ENCODE results near the gene SPATS2. TPM values are rescaled to one million over a fixed set of nuclear protein-coding genes. Genes with fewer than 3 reads are reported as not detected.
A peak's percentile ranks its signal among the peaks of the same experiment; 100 is the strongest.

The SPATS2 gene
- total and polyA plus RNA-seq, 5 donors from 2014 or later, result 2.4 to 5.5 (median 4.2) TPM

DNA sequence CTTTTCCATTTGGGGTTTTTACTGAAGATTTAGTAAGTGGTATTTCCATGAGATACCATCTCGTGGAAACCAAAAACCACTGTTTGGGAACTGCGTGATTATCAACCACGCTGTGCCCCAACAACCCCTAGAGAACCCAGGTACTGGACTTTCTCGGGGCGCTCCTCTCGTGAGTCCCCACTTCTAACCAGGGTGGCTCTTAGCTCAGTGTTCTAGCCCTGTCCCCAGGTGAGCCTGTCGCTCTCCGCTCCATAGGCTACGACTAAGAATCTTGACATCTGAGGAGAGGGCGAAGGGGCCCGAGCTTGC is 200.0 kb downstream of the SPATS2 start:
- ATAC-seq (ENCODE audit: low read depth in 2 of 2) (peak; percentile 3 to 7), DNase-seq (no peak)
- H3K4me3 ChIP-seq (ENCODE audit: low read depth, low read length), result peak overlapping the region; percentile 96
- H3K27ac ChIP-seq (ENCODE audit: insufficient read depth, low read length, poor library complexity, severe bottlenecking), result peak overlapping the region; percentile 93
- Mint-ChIP-seq H3K9me3 (no peaks in the 10 kb centered on the region), H3K27ac (peak overlapping the region; percentile 97 to 99 (median 99)), H3K27me3 (no peaks in the 10 kb centered on the region), H3K4me3 (peak overlapping the region; percentile 97 to 100 (median 98)), H3K4me1 (peaks cover 11 to 73% (median 40%) of the 10 kb centered on the region in 4 donors), H3K36me3 (peaks cover 20% of the 10 kb centered on the region)
- H3K36me3 ChIP-seq (ENCODE audit: control insufficient read depth, insufficient read depth, low read length), result peaks cover 23% of the 10 kb centered on the region
- H3K9me3 ChIP-seq (ENCODE audit: control insufficient read depth in 2 of 2, low read length in 2 of 2), result no peaks in the 10 kb centered on the region
- H3K4me1 ChIP-seq (ENCODE audit: control insufficient read depth, insufficient read depth, low read length, poor library complexity, severe bottlenecking), result peaks cover 60% of the 10 kb centered on the region
- no peaks in the 10 kb centered on the region for H3K27me3 ChIP-seq (ENCODE audit: control insufficient read depth, insufficient read depth, low read length)

- DNase-seq (peak; percentile 86 to 96 (median 93)), ATAC-seq (ENCODE audit: low read depth in 2 of 2) (peak; percentile 86 to 87)
- Mint-ChIP-seq H3K27me3 (no peaks in the 10 kb centered on the region), H3K9me3 (no peaks in the 10 kb centered on the region), H3K36me3 (peaks cover 14% of the 10 kb centered on the region), H3K4me1 (peaks cover 11 to 72% (median 39%) of the 10 kb centered on the region in 4 donors), H3K4me3 (peak within 1 kb of the TSS; percentile 97 to 100 (median 98)), H3K27ac (peak within 1 kb of the TSS; percentile 97 to 99 (median 99))
- Histone ChIP-seq H3K9me3 (ENCODE audit: control insufficient read depth in 2 of 2, low read length in 2 of 2) (no peaks in the 10 kb centered on the region), H3K4me1 (ENCODE audit: control insufficient read depth, insufficient read depth, low read length, poor library complexity, severe bottlenecking) (peaks cover 60% of the 10 kb centered on the region), H3K27ac (ENCODE audit: insufficient read depth, low read length, poor library complexity, severe bottlenecking) (peak within 1 kb of the TSS; percentile 93), H3K4me3 (ENCODE audit: low read depth, low read length) (peak within 1 kb of the TSS; percentile 96), H3K36me3 (ENCODE audit: control insufficient read depth, insufficient read depth, low read length) (peaks cover 17% of the 10 kb centered on the region), H3K27me3 (ENCODE audit: control insufficient read depth, insufficient read depth, low read length) (no peaks in the 10 kb centered on the region)
Measured at GRCh38 chr12:49567611-49568441, 200.6 kb downstream of the SPATS2 start, which contains the start of gene MCRS1. Gene MCRS1 (minus strand): TSS chr12:49568142. CDS start chr12:49566731, 1,411 bp downstream.

DNA sequence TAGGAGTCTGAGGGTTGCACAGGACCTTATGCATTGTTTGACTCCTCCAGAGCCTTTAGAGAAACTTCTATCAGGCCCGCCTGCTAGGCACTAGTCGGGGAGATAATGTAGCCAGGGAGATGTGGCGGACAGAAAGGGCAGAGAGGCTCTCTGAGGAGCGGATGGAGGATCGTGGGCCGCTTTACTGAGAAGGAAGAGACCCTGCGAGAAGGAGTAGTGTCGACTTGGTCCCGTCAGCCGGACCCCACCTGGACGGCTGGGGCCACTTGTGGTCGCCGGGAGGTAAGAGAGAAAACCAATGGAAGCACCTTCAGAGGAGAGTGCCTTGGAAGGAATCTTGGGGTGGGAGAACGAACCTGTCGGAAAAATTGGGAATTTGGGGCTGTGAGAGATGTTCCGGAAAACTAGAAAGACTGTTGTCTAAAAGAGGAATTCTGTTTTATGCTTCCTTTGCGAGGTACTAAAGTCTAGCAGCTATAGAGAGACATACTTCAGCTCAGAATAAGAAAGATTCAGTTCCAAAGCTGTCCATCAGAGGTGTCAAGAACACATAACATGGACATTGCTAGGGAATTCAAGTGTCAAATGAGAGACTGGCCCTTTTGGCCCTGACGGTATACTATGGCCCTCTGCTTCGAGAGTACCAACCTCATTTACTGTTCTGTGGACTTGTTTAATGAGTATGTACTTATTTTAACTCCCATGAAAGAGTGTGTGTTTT is 201.3 kb downstream of the SPATS2 start:
- H3K4me1 ChIP-seq (ENCODE audit: control insufficient read depth, insufficient read depth, low read length, poor library complexity, severe bottlenecking), result peaks cover 60% of the 10 kb centered on the region

More for the DNA sequence above, 201.3 kb downstream of the SPATS2 start:
- peak overlapping the region; percentile 96 for H3K4me3 ChIP-seq (ENCODE audit: low read depth, low read length)
- Mint-ChIP-seq H3K27ac (peak overlapping the region; percentile 58 to 99 (median 99)), H3K36me3 (peaks cover 13% of the 10 kb centered on the region), H3K4me1 (peaks cover 11 to 71% (median 39%) of the 10 kb centered on the region in 4 donors), H3K9me3 (no peaks in the 10 kb centered on the region), H3K4me3 (peak overlapping the region; percentile 97 to 100 (median 98)), H3K27me3 (no peaks in the 10 kb centered on the region)
- H3K27ac ChIP-seq (ENCODE audit: insufficient read depth, low read length, poor library complexity, severe bottlenecking), result peak overlapping the region; percentile 93
- no peaks in the 10 kb centered on the region for H3K27me3 ChIP-seq (ENCODE audit: control insufficient read depth, insufficient read depth, low read length)
- H3K36me3 ChIP-seq (ENCODE audit: control insufficient read depth, insufficient read depth, low read length), result peaks cover 10% of the 10 kb centered on the region
- no peaks in the 10 kb centered on the region for H3K9me3 ChIP-seq (ENCODE audit: control insufficient read depth in 2 of 2, low read length in 2 of 2)
- peak; percentile 10 to 17 for ATAC-seq (ENCODE audit: low read depth in 2 of 2)
- peak in 1 of 3 donors; percentile 26 for DNase-seq

Other genes starting within 250 kb of the SPATS2 start
- gene TUBA1B, start 236.1 kb upstream of the SPATS2 start, total RNA-seq, result 174 TPM
- 100 to 1,000 TPM; 445 to 648 (median 513) TPM for gene TUBA1B, start 236.1 kb upstream of the SPATS2 start, polyA plus RNA-seq
- 213 TPM for gene TUBA1A, start 178.4 kb upstream of the SPATS2 start, total RNA-seq
- 100 to 1,000 TPM; 249 to 298 (median 265) TPM for gene TUBA1A, start 178.4 kb upstream of the SPATS2 start, polyA plus RNA-seq
- 41.4 TPM for gene TUBA1C, start 102.4 kb upstream of the SPATS2 start, total RNA-seq
- gene TUBA1C, start 102.4 kb upstream of the SPATS2 start, polyA plus RNA-seq, result 10 to 100 TPM; 50.0 to 64.0 (median 56.3) TPM
- gene PRPH, start 72.3 kb upstream of the SPATS2 start, total RNA-seq, result not detected
- gene PRPH, start 72.3 kb upstream of the SPATS2 start, polyA plus RNA-seq, result under 1 TPM in 1 of 4 donors, not detected in 3; 0.24 TPM
- gene TROAP, start 44.2 kb upstream of the SPATS2 start, total RNA-seq, result 2.0 TPM
- gene TROAP, start 44.2 kb upstream of the SPATS2 start, polyA plus RNA-seq, result 1 to 10 TPM; 2.8 to 8.8 (median 4.9) TPM
- not detected for gene C1QL4, start 30.3 kb upstream of the SPATS2 start, total RNA-seq
- not detected for gene C1QL4, start 30.3 kb upstream of the SPATS2 start, polyA plus RNA-seq
- not detected for gene DNAJC22, start 20.6 kb upstream of the SPATS2 start, total RNA-seq
- not detected for gene DNAJC22, start 20.6 kb upstream of the SPATS2 start, polyA plus RNA-seq
- 1.2 TPM for gene KCNH3, start 171.6 kb downstream of the SPATS2 start, total RNA-seq
- gene KCNH3, start 171.6 kb downstream of the SPATS2 start, polyA plus RNA-seq, result 1 to 10 TPM; 1.1 to 2.1 (median 1.5) TPM
- 72.8 TPM for gene MCRS1, start 200.7 kb downstream of the SPATS2 start, total RNA-seq
- gene MCRS1, start 200.7 kb downstream of the SPATS2 start, polyA plus RNA-seq, result 10 to 100 TPM; 62.8 to 81.0 (median 67.8) TPM
- not detected for gene FAM186B, start 238.2 kb downstream of the SPATS2 start, total RNA-seq
- gene FAM186B, start 238.2 kb downstream of the SPATS2 start, polyA plus RNA-seq, result under 1 TPM in 1 of 4 donors, not detected in 3; 0.14 TPM